GM12878 (cell line): ENCODE measurements around the gene ANKRD42.
A peak's percentile ranks its signal among the peaks of the same experiment; 100 is the strongest.

Experiments used
- CEBPB ChIP-seq, 2 experiments: fragments of 150-350 bp in 1 of 2; IDR thresholded peaks; 2 replicates each; pipeline ENCODE4 v1.6.1; 2012 to 2014; ENCODE audit warnings: low read depth in 2 of 2, low read length in 2 of 2, borderline replicate concordance in 1 of 2, inconsistent platforms in 1 of 2
- CHD2 ChIP-seq: IDR thresholded peaks from 2 replicates; pipeline ENCODE4 v1.6.1; 2011; ENCODE audit warnings: low read depth, low read length, improper control_type of control experiment, borderline replicate concordance
- EGR1 ChIP-seq, 2 experiments: IDR thresholded peaks; 1 replicate in 1 of 2; 2 replicates in 1 of 2; pipeline ENCODE4 v1.6.1; 2011 to 2012; ENCODE audit warnings: low read depth in 2 of 2, low read length in 2 of 2, borderline replicate concordance in 1 of 2, mild to moderate bottlenecking in 1 of 2, moderate library complexity in 1 of 2
- MTA2 ChIP-seq: fragments of 450-650 bp; IDR thresholded peaks from 2 replicates; pipeline ENCODE4 v1.6.1; 2016; ENCODE audit warnings: low read depth, mild to moderate bottlenecking, moderate library complexity
- NRF1 ChIP-seq: conservative IDR thresholded peaks from 2 replicates; pipeline ENCODE4 v1.6.1; 2011; ENCODE audit warnings: mild to moderate bottlenecking, low read depth, low read length, improper control_type of control experiment
- POLR2A ChIP-seq: IDR thresholded peaks from 2 replicates; pipeline ENCODE4 v1.6.1; 2011; ENCODE audit warnings: low read depth, mild to moderate bottlenecking, low read length
- TF ChIP-seq, protein P1 (sequence below), 3 experiments: IDR thresholded peaks in 2 of 3; conservative IDR thresholded peaks in 1 of 3; 2 replicates each; pipeline ENCODE4 v1.5.1; 2011; ENCODE audit warnings: low read depth in 3 of 3, low read length in 3 of 3, mild to moderate bottlenecking in 3 of 3, control low read depth in 2 of 3, moderate library complexity in 2 of 3, inconsistent platforms in 1 of 3, mixed read lengths in 1 of 3; ENCODE audit not compliant: control insufficient read depth in 2 of 3, insufficient read depth in 1 of 3; ENCODE audit errors: extremely low read depth in 1 of 3

- TF ChIP-seq NRF1 (no peak), CEBPB (IDR thresholded peaks at IDR 0.05; ENCODE audit: borderline replicate concordance in 1 of 2, low read depth in 2 of 2, low read length in 2 of 2) (no peak), POLR2A (peak; percentile 44; the same call in 1 of the 2 replicates), MTA2 (no peak), CHD2 (no peak; the same call in 1 of the 2 replicates), EGR1 (IDR thresholded peaks at IDR 0.05; ENCODE audit: borderline replicate concordance in 1 of 2, low read depth in 2 of 2, low read length in 2 of 2) (no peak)
- TF ChIP-seq, protein P1, sequence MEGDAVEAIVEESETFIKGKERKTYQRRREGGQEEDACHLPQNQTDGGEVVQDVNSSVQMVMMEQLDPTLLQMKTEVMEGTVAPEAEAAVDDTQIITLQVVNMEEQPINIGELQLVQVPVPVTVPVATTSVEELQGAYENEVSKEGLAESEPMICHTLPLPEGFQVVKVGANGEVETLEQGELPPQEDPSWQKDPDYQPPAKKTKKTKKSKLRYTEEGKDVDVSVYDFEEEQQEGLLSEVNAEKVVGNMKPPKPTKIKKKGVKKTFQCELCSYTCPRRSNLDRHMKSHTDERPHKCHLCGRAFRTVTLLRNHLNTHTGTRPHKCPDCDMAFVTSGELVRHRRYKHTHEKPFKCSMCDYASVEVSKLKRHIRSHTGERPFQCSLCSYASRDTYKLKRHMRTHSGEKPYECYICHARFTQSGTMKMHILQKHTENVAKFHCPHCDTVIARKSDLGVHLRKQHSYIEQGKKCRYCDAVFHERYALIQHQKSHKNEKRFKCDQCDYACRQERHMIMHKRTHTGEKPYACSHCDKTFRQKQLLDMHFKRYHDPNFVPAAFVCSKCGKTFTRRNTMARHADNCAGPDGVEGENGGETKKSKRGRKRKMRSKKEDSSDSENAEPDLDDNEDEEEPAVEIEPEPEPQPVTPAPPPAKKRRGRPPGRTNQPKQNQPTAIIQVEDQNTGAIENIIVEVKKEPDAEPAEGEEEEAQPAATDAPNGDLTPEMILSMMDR (IDR thresholded peaks at IDR 0.05 in 2 of 3, conservative IDR thresholded peaks at IDR 0.05 in 1 of 3; ENCODE audit: control insufficient read depth in 2 of 3, extremely low read depth in 1 of 3, insufficient read depth in 1 of 3, low read depth in 3 of 3, low read length in 3 of 3), result no peak
Observed at GRCh38 chr11:83159902-83160865, 33.3 kb upstream of the ANKRD42 start.
